ENCODE measurements around the gene FBLN1.

GRCh38 chr22:45642986-45643385 lies 140.3 kb downstream of the FBLN1 start:
- TF ChIP-seq TARDBP (IDR thresholded peaks at IDR 0.05) (no peak), NFYB (IDR thresholded peaks at IDR 0.05; ENCODE audit: extremely low read depth, insufficient read length) (no peak), FOXJ3 (CRISPR knock-in tag; IDR thresholded peaks at IDR 0.05) (no peak)
- TF ChIP-seq, protein P1, sequence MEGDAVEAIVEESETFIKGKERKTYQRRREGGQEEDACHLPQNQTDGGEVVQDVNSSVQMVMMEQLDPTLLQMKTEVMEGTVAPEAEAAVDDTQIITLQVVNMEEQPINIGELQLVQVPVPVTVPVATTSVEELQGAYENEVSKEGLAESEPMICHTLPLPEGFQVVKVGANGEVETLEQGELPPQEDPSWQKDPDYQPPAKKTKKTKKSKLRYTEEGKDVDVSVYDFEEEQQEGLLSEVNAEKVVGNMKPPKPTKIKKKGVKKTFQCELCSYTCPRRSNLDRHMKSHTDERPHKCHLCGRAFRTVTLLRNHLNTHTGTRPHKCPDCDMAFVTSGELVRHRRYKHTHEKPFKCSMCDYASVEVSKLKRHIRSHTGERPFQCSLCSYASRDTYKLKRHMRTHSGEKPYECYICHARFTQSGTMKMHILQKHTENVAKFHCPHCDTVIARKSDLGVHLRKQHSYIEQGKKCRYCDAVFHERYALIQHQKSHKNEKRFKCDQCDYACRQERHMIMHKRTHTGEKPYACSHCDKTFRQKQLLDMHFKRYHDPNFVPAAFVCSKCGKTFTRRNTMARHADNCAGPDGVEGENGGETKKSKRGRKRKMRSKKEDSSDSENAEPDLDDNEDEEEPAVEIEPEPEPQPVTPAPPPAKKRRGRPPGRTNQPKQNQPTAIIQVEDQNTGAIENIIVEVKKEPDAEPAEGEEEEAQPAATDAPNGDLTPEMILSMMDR (IDR thresholded peaks at IDR 0.05 in 2 of 3, conservative IDR thresholded peaks at IDR 0.05 in 1 of 3; ENCODE audit: insufficient read depth in 2 of 3, low read depth in 1 of 3, low read length in 3 of 3): no peak

Data from K562 (cell line).